Measurements from ENCODE around the gene RAPGEF1.

DNA sequence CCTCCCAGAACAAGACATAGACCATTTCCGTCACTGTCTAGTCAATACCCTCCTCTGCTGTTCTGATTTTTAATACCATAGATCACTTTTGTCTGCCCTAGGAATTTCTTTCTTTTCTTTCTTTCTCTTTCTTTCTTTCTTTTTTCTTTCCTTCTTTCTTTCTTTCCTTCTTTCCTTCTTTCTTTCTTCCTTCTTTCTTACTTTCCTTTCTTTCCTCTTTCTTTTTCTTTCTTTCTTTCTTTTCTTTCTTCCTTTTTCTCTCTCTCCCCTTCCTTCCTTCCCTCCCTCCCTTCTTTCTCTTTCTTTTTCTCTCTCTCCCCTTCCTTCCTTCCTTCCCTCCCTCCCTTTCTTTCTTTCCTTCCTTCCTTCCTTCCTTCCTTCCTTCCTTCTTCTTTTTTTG is 49.0 kb upstream of the RAPGEF1 start:
- TF ChIP-seq POLR2AphosphoS5 (IDR thresholded peaks at IDR 0.05; ENCODE audit: low read depth, low read length) (no peak), POLR2A (IDR thresholded peaks at IDR 0.05; ENCODE audit: low read depth, low read length) (no peak), PAX5 (IDR thresholded peaks at IDR 0.05; ENCODE audit: insufficient read depth, low read length, severe bottlenecking) (no peak)
